ENCODE results near the gene APBA2. TPM values are rescaled to one million over a fixed set of nuclear protein-coding genes. Genes with fewer than 3 reads are reported as not detected.
"Not testable (repeated sequence)": the region's sequence is repeated elsewhere in the genome, so short reads cannot be mapped to it uniquely, and the experiment has no call there.

APBA2 gene
- polyA plus RNA-seq, 1 donor = 12.6 TPM

GRCh38 chr15:29167122-29167521 lies 281.3 kb downstream of the APBA2 start:
- DNase-seq = not testable (repeated sequence)

Other genes starting within 250 kb of the APBA2 start
- 4.5 TPM for gene GOLGA8M, start 173.6 kb upstream of the APBA2 start, polyA plus RNA-seq (ENCODE audit: insufficient read length)
- 1.1 TPM for gene GOLGA6L7, start 37.3 kb upstream of the APBA2 start, polyA plus RNA-seq (ENCODE audit: insufficient read length)

All from left kidney (tissue), 2 donors.